HAP-1 (cell line): ENCODE measurements around the gene CCDC167.
A peak's percentile ranks its signal among the peaks of the same experiment; 100 is the strongest.

Experiments
- DNase-seq, 2 experiments: peaks; one replicate each; pipeline ENCODE4 v3.0.0-alpha.2; 2016 to 2020; ENCODE audit warnings: low spot score in 2 of 2
- H3K27me3 ChIP-seq: fragments of 250-450 bp; sonication (Bioruptor Pico); 2 replicates; pipeline ENCODE4 v1.5.1; 2020; ENCODE audit warnings: low read depth, mild to moderate bottlenecking, moderate library complexity
- H3K36me3 ChIP-seq: fragments of 250-450 bp; sonication (Bioruptor Pico); replicated peaks from 2 replicates; pipeline ENCODE4 v1.5.1; 2020; ENCODE audit warnings: mild to moderate bottlenecking
- H3K4me1 ChIP-seq: fragments of 250-450 bp; sonication (Bioruptor Pico); 2 replicates; pipeline ENCODE4 v1.5.1; 2020; ENCODE audit warnings: mild to moderate bottlenecking
- H3K4me3 ChIP-seq: fragments of 250-450 bp; sonication (Bioruptor Pico); 2 replicates; pipeline ENCODE4 v1.5.1; 2020; ENCODE audit warnings: mild to moderate bottlenecking, moderate library complexity
- H3K9me3 ChIP-seq: fragments of 250-450 bp; sonication (Bioruptor Pico); 2 replicates; pipeline ENCODE4 v1.5.1; 2020; ENCODE audit warnings: mild to moderate bottlenecking, moderate library complexity
- in situ Hi-C: fragments of 300-500 bp; cut with MboI; formaldehyde crosslinking; loops from 3 replicates; pipeline ENCODE4 v1.14.3; 2020; ENCODE audit warnings: low sequenced_read_pairs, inconsistent platforms, mixed read lengths

Gene CCDC167

DNA sequence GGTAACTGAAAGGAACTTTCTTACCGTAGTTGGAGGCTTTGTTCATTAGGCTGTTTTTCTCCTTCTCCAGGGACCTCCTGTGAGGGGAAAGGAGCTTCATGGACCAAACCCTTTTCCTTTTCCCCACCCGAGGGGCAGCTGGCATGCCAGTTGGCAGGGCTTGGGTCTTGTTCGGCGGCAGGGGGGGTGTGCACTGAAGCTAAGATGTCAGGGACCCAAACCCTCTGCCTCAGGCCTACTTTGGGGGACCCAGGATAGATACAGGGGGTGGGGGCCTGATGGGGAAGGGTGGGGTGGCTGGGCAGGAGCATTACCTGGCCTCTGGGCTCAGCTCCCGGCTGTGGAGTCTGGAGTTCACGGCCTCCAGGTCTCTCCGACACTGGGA is 14.9 kb downstream of the CCDC167 start:
- H3K36me3 ChIP-seq = peaks cover 27% of the 10 kb centered on the region
- H3K27me3 ChIP-seq = no peaks in the 10 kb centered on the region
- H3K9me3 ChIP-seq = no peaks in the 10 kb centered on the region
- DNase-seq = no peak
- H3K4me1 ChIP-seq = no peaks in the 10 kb centered on the region
- no peak overlapping the region for H3K4me3 ChIP-seq
- in situ Hi-C loops = loop anchor here (5.0 kb wide), 1 partner anchor 208 kb away; no protein-coding TSS in a partner anchor

DNA sequence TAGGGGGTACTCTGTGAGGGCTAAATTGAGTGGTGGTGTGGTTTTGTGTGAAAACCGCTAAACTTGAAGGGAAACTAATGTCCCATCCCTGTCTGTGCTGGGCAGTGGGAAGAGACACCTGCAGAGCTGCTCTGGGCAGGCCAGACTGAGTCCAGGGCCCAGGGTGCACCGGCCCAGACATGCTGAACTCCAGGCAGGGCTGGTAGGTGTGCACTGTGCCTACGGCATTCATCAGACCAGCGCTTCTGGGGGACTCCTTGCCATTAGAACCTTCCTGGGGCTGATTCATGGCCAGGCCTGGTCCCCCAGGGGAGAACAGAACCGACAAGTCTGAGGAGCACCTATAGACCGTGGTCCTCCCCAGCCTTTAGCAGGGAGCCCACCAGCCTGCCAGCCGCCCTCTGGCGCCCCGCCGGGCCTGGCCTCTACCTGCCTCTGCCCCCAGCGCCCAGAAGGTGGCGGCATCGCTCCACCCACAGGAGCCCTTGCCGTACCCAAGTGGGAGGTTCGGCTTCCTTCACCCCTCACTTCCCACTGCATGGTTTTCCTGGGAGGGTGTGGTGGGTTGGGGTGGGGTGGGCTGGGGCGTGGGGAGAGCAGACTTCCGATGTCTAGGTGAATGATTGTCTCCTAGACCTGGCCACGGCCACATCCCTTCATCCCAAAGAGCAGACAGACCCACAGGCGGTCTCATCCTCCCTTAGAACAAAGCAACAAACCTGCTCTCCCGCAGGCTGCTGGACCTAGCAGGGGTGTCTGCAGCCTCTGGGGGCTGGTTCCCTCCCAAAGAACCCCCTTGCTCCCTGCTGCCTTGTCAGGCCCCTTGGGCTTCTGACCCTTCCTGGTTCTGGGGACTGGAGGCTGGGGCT is 15.5 kb downstream of the CCDC167 start:
- Histone ChIP-seq H3K9me3 (no peaks in the 10 kb centered on the region), H3K4me3 (no peak overlapping the region), H3K27me3 (no peaks in the 10 kb centered on the region), H3K36me3 (peaks cover 33% of the 10 kb centered on the region), H3K4me1 (no peaks in the 10 kb centered on the region)
- peak; percentile 21 to 82 for DNase-seq
- in situ Hi-C loops = loop anchor here (5.0 kb wide), 1 partner anchor 208 kb away; no protein-coding TSS in a partner anchor

DNA sequence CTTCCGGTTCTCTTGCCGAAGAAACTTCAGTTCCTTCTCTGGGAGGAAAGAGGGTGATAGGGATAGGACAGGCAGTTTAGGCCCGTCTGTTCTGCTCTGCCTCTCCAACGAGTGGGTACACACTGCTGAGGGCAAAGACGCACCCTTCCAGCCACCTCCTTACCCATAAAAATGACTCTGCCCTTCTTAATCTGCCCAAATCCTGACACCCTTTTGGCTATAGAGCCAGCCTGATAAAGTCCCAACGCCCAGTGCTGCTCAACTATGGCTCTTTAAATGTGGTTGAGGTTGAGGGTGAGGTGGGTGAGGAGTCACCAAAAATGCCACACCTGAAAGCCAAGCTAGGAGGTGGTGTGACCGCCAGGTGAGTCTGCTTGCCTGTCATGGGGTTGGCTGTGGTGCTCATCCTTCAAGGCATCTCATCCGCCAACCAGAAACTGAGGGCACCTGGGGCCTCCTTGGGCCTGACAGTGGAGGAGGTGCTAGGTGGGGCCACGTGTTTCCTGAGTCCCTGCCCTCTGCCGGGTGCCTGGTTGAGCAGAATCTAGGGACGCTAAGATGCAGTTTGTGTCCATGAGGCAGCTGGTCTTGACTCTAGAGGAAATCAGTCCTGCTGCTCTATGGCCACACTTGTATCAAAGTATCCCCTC is 16.3 kb downstream of the CCDC167 start:
- Histone ChIP-seq H3K4me1 (no peaks in the 10 kb centered on the region), H3K36me3 (peaks cover 41% of the 10 kb centered on the region), H3K9me3 (no peaks in the 10 kb centered on the region), H3K27me3 (no peaks in the 10 kb centered on the region), H3K4me3 (no peak overlapping the region)
- DNase-seq = no peak
- in situ Hi-C loops = loop anchor here (5.0 kb wide), 1 partner anchor 209 kb away; no protein-coding TSS in a partner anchor

DNA sequence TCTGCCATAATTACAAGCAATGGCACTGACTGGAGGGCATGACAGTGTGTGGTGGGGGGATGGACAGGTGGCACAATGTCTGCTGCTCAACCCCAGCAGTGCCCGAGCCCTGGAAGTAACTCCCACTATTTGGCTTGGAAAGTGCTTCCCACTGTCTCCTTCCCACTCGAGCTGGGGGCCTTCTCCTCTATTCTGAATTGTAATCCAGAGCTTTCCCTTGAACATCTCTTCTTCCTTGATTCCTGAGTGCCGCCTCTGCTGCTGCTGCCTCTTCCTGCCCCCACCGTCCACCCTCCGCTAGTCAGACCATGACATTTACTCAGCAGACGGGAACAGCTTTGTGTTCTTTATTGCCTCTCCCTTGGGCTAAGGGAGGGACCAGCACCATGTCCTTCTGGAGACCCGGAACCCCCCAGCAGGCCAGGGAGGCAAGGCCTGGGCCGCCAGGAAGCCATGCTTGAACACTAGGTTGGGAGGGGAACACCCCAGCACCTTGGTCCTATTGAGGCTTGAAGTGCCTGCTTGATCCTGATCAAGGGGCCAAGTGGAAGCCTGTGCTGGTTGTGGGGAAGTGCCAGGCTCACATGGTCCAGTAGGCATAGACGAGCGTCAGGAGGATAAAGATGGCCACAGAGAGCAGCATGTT is 17.0 kb downstream of the CCDC167 start:
- H3K9me3 ChIP-seq = no peaks in the 10 kb centered on the region
- no peaks in the 10 kb centered on the region for H3K4me1 ChIP-seq
- in situ Hi-C loops = loop anchor here (5.0 kb wide), 1 partner anchor 210 kb away; no protein-coding TSS in a partner anchor
- H3K4me3 ChIP-seq = no peak overlapping the region
- DNase-seq = no peak
- peaks cover 45% of the 10 kb centered on the region for H3K36me3 ChIP-seq
- no peaks in the 10 kb centered on the region for H3K27me3 ChIP-seq

DNA sequence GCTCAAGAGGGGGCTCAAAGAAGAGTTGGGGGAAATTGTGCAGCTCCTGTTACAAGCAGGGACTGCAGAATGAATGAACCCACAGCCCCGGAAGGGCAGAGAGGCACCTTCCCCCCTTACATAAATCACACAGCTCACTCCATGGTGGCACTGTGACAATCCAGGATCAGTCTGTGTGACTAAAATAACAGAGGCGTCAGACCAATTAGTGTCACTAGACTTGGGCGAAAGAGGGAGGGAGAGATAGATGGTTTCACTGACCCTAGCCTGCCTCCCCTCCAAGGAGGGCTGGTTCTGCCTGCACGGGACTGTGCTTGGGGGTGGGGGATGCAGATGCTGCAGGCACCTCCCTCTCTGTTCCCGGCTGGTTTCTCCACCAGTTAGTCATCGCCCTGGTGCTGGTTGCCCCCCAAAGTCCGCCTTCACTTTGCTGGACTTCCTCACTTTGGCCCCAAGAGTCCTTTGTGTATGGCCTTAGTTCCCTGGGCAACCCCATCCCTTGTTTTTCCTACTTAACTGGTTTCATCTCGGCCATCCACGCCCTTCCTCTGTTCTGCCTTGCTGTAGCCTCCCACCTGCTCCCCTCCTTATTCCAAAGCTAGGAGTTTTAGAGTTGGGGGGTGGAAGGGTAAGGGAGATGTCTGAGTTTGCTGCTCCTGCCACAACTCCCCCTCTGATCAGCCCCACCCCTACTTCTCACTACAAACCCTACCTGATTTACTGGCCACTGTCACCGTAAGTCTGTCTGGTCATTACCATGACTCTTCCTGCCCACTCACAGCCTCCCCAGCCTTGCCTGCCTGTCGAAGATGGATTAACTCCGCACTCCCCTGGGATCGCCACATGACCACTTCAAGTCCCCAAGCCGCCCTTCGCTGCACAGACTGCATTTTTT is 17.7 kb downstream of the CCDC167 start:
- no peaks in the 10 kb centered on the region for H3K4me1 ChIP-seq
- H3K4me3 ChIP-seq = no peak overlapping the region
- H3K27me3 ChIP-seq = no peaks in the 10 kb centered on the region
- DNase-seq = no peak
- in situ Hi-C loops = loop anchor here (5.0 kb wide), 1 partner anchor 210 kb away; no protein-coding TSS in a partner anchor
- H3K9me3 ChIP-seq = no peaks in the 10 kb centered on the region
- H3K36me3 ChIP-seq = peaks cover 50% of the 10 kb centered on the region

DNA sequence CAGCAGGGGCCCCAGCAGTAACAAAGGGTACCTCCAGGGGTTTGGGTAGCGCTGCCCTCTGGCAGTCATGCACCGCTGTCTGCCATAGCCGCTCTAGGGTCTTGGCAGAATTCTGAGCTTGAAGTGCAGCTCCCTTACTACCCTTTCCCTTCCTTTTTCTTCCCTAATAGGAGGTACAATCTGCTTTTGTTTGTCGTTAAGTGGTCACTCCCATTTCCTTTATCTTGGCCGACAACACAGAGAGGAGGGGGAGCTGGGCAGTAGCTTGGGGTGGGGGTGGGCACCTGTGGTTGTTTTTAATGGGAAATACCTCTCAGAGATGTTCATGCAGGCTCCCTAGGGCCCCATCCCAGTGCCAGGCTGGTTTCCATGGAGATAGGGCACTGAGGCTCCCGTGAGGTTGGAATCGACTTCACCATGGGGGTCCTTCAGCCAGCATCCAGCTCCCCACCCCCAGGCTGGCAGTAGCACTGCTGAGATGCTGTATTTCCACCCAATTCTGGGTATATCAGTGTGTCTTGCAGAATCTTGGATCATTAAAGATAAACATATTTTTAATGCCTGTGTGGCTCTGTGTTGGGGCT is 18.6 kb downstream of the CCDC167 start:
- in situ Hi-C loops = loop anchor here (5.0 kb wide), 1 partner anchor 211 kb away; no protein-coding TSS in a partner anchor
- no peaks in the 10 kb centered on the region for H3K4me1 ChIP-seq
- H3K36me3 ChIP-seq = peaks cover 57% of the 10 kb centered on the region
- no peaks in the 10 kb centered on the region for H3K9me3 ChIP-seq
- no peak for DNase-seq
- no peak overlapping the region for H3K4me3 ChIP-seq
- no peaks in the 10 kb centered on the region for H3K27me3 ChIP-seq

DNA sequence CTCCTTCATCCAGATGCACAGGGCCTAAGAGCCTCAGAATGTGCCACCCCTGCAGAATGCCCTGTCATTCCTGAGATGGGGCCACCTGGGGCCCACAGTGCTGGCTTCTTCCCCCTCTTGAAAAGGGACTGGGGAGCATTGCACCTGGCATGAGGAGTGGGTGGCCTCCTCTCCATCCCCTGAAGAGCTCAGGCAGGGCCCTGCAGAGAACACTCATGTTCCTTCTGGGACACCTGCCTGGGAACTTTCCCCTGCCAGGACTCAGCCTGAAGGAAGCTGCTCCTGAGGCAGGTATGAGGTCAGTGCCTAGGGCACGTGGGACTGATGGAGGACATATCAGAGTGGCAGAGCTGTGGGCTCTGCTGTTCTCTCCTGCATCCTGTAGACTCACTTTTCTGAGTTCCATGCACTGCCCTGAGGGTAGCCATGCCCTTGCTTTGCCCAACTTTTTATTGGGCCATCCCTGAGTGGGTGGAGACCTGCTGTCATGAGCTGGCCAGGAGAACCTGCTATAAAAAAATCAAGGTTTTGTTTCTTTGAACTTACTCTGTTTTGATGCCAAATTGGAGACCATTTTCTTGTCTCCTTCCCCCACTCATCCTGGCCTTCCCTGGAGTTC is 19.5 kb downstream of the CCDC167 start:
- DNase-seq = no peak
- Histone ChIP-seq H3K4me1 (no peaks in the 10 kb centered on the region), H3K9me3 (no peaks in the 10 kb centered on the region), H3K36me3 (peaks cover 57% of the 10 kb centered on the region), H3K4me3 (no peak overlapping the region), H3K27me3 (no peaks in the 10 kb centered on the region)
- in situ Hi-C loops = loop anchor here (5.0 kb wide), 1 partner anchor 212 kb away; no protein-coding TSS in a partner anchor

DNA sequence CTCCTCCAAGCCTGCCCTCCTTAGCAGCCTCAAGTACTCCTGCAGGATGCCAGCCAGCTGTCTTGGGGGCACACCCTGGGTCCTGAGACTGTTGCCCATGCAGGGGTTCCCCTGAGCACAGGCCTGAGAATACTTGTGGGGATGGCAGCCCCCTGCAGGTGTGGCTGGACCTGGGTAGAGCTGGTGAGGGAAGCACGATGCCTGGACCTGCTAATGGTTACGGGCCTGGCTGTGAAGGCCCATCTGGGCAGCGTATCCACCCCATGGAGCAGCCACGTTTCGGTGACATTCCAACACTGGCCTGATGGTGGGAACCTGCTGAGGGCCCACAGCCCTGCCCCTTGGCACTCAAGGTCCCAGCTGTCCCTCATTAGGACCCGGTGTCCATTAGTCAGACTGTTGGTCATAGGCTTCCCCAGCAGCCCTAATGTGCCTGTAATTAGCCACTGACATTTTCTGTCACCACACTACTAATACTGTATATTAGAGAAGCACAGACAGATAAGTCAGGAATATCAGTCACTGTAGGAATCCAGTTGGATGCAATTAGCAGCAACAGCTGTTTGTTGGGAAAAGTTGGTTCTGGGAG is 20.3 kb downstream of the CCDC167 start:
- in situ Hi-C loops = no loop called here
- no peak for DNase-seq
- H3K27me3 ChIP-seq = no peaks in the 10 kb centered on the region
- no peaks in the 10 kb centered on the region for H3K4me1 ChIP-seq
- H3K9me3 ChIP-seq = no peaks in the 10 kb centered on the region
- H3K4me3 ChIP-seq = no peak overlapping the region
- peaks cover 63% of the 10 kb centered on the region for H3K36me3 ChIP-seq

DNA sequence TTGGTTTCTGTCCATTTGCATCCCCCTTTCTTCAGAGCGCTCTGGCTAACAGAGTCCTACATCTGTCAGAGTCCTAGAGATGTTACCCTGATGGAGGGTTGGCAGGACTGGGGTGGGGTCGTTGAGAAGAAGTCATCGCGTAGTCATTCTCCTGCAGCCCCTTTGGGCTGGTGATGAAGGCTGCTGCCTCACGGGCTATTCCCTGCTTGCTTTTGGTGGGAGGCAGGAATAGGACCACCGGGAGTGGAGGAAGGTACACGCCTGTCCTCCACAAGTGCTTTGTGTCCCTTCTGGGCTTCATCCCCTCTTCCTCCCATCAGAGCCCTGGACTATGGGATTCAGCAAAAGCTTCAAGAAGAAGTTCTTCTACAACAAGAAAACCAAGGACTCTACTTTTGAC is 20.9 kb downstream of the CCDC167 start:
- peaks cover 65% of the 10 kb centered on the region for H3K36me3 ChIP-seq
- DNase-seq = no peak
- no peak overlapping the region for H3K4me3 ChIP-seq
- in situ Hi-C loops = no loop called here
- H3K27me3 ChIP-seq = no peaks in the 10 kb centered on the region
- H3K4me1 ChIP-seq = no peaks in the 10 kb centered on the region
- no peaks in the 10 kb centered on the region for H3K9me3 ChIP-seq

DNA sequence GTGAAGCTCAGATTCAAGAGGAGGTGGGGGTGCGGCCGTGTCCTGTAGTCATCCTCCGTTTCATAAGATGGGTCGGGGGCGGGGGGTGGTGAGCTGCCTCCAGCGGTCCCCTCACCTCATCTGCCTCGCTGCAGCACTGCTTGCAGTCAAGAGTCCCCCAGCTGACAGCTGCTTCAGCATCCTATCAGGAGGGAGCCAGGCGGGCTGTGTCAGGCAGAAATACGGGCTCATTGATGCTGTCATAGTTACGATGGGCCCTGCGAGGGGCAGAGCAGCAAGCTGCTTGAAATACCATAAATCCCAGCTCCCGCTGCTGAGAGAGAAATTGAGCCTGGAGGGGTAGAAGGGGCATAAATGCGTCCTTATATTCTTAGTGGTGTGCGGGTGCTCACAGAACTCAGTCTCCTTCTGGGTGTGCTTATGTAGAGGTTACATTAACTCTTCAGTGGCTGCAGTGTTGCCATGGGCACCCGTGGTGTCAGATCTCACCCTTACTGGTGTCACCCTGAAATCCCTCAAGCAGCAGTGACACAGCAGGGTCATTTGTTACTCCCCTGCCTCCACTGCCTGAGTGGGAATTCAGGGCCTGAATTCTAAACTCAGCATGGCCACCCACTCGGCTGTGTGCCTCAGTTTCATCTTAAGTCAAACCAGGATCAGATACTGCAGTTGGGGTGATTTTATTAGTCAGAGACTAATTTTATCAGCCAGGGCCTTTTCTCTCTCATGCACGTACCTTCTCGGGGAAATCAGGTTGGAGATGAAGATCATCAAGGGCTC is 21.8 kb downstream of the CCDC167 start:
- Histone ChIP-seq H3K9me3 (no peaks in the 10 kb centered on the region), H3K36me3 (peaks cover 67% of the 10 kb centered on the region), H3K27me3 (no peaks in the 10 kb centered on the region), H3K4me3 (no peak overlapping the region), H3K4me1 (no peaks in the 10 kb centered on the region)
- in situ Hi-C loops = no loop called here
- no peak for DNase-seq

DNA sequence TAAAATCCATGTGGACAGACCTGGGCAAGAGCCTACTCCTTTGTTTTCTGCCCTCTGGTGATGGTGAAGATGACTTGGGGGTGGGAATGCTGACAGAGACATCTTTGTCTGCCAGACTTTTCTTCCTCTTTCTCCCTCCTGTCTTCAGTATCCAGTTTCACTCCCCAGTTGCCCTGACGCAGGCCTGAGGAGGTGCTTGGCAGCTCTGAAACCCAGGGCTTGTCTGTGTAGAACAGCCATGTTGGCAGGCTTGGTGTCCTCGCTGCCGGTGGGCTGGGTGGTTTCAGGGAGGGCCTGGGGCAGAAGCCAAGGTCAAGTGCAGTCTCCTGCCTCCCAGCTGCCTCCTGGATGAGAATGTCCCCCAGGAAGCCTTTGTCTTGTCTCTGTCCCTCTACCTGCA is 22.5 kb downstream of the CCDC167 start:
- no peak for DNase-seq
- Histone ChIP-seq H3K4me3 (no peak overlapping the region), H3K27me3 (no peaks in the 10 kb centered on the region), H3K4me1 (no peaks in the 10 kb centered on the region), H3K9me3 (no peaks in the 10 kb centered on the region), H3K36me3 (peaks cover 72% of the 10 kb centered on the region)
- in situ Hi-C loops = no loop called here

DNA sequence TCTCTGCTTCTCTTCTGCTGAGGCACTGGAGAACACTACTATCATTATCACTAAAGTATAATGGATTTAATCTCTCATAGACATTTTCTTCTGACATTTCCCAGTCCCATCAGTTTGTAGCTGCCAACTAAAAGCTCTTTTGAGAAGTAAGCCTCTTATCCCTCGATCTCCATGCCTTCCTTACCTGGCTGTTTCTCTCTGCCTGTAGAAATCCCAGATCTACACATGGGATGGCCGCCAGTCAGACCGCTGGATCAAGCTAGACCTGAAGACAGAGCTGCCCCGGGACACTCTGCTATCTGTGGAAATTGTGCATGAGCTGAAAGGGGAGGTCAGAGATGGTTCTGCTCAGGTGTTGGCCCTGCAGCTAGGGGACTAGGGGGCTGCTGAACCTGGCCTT is 25.4 kb downstream of the CCDC167 start:
- peaks cover 70% of the 10 kb centered on the region for H3K36me3 ChIP-seq
- no peaks in the 10 kb centered on the region for H3K4me1 ChIP-seq
- no peaks in the 10 kb centered on the region for H3K27me3 ChIP-seq
- no peaks in the 10 kb centered on the region for H3K9me3 ChIP-seq
- in situ Hi-C loops = no loop called here
- no peak for DNase-seq
- no peak overlapping the region for H3K4me3 ChIP-seq
